Nasal cavity respiratory epithelium epithelial cell of viscerocranial mucosa (primary cell): Measurements from ENCODE around the gene TAS2R5. TPM values are rescaled to one million over a fixed set of nuclear protein-coding genes. Genes with fewer than 3 reads are reported as not detected.

Source experiments
- total RNA-seq: library from RNA; depleted of rRNA; stranded (reverse); fragments of >200 nt; gene quantifications from 2 replicates; pipeline ENCODE4 v1.2.3, GENCODE V29; 2014

Gene TAS2R5
- total RNA-seq = 1.0 and 4.4 TPM in 2 replicates

GRCh38 chr7:141789917-141790316 is at the start of gene TAS2R5:
Gene TAS2R5, plus strand, starts transcription at chr7:141790217. Its CDS starts 145 bp downstream, at chr7:141790362.

GRCh38 chr7:141763797-141764196 is 26.2 kb upstream of the TAS2R5 start, which contains the start of gene TAS2R3:
Gene TAS2R3, plus strand, starts transcription at chr7:141764097. Its CDS starts 62 bp downstream, at chr7:141764159.

GRCh38 chr7:141776374-141776773 is 13.6 kb upstream of the TAS2R5 start, which contains the start of gene TAS2R4:
Gene TAS2R4, plus strand, starts transcription at chr7:141776674. Its CDS starts 1,815 bp downstream, at chr7:141778489.

Other genes starting within 250 kb of the TAS2R5 start
- gene AGK, start 238.8 kb upstream of the TAS2R5 start, total RNA-seq = 22.6 and 32.4 TPM in 2 replicates
- 16.1 and 28.5 TPM in 2 replicates for gene DENND11, start 88.1 kb upstream of the TAS2R5 start, total RNA-seq
- gene WEE2, start 81.9 kb upstream of the TAS2R5 start, total RNA-seq = under 0.01 and 0.14 TPM in 2 replicates
- 116 and 149 TPM in 2 replicates for gene SSBP1, start 51.9 kb upstream of the TAS2R5 start, total RNA-seq
- gene TAS2R3, start 26.1 kb upstream of the TAS2R5 start, total RNA-seq = 1.0 and 7.8 TPM in 2 replicates
- 1.0 and 6.4 TPM in 2 replicates for gene TAS2R4, start 13.5 kb upstream of the TAS2R5 start, total RNA-seq
- gene PRSS37, start 51.3 kb downstream of the TAS2R5 start, total RNA-seq = not detected in 2 replicates
- gene OR9A4, start 126.2 kb downstream of the TAS2R5 start, total RNA-seq = 0.43 TPM in 1 of 2 replicates, not detected in the other
- gene CLEC5A, start 156.8 kb downstream of the TAS2R5 start, total RNA-seq = 0.07 TPM in 1 of 2 replicates, not detected in the other
- not detected in 2 replicates for gene TAS2R38, start 183.6 kb downstream of the TAS2R5 start, total RNA-seq
- under 0.01 and 4.1 TPM in 2 replicates for gene MGAM, start 205.7 kb downstream of the TAS2R5 start, total RNA-seq